Raji (cell line): ENCODE measurements around the gene RAPGEF1.

Experiments used
- POLR2A ChIP-seq: IDR thresholded peaks from 2 replicates; pipeline ENCODE4 v1.6.1; 2011; ENCODE audit warnings: low read depth, low read length, control low read depth; ENCODE audit not compliant: insufficient read depth

RAPGEF1 gene

DNA sequence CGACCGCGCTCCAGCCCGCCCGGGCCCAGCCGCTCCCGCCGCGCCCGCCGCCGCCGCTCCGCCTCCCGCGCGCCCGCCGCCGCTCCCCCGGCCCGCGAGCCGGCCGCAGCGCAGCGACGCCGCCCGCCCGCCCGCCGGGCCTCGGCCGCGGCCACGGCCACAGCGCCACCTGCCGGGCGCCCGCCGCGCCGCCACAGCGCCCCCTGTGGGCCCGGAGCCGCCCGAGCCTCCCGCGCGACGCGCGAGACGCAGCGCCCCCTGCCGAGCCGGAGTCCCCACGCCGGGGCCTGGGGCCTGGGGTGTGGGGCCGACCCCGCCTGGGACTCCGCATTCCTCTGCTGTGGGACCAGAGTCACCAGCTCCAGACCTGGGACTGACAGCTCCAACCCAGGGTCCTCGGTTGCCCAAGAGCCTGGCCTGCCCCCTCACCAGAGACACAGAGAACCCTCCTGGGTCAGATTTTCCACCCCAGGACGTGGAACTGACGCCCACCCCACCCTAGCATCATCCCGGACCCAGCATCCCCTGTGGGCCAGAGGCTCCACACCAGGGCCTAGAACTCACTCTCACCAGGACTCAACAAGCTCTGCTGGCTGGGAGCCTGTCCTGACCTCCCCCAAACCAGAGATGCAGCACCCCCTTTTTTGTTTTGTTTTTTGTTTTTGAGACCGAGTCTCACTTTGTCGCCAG is at the start of gene RAPGEF1:
Gene RAPGEF1, minus strand, starts transcription at position 118 of the 690 bp plus-strand sequence. CDS start 246 bp downstream, outside the sequence.
- no peak for TF ChIP-seq POLR2A

DNA sequence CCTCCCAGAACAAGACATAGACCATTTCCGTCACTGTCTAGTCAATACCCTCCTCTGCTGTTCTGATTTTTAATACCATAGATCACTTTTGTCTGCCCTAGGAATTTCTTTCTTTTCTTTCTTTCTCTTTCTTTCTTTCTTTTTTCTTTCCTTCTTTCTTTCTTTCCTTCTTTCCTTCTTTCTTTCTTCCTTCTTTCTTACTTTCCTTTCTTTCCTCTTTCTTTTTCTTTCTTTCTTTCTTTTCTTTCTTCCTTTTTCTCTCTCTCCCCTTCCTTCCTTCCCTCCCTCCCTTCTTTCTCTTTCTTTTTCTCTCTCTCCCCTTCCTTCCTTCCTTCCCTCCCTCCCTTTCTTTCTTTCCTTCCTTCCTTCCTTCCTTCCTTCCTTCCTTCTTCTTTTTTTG is 49.0 kb upstream of the RAPGEF1 start:
- no peak for TF ChIP-seq POLR2A

- no peak for TF ChIP-seq POLR2A
Measured at GRCh38 chr9:131787838-131788237, 48.0 kb upstream of the RAPGEF1 start.

- TF ChIP-seq POLR2A, result no peak
Measured at GRCh38 chr9:131784748-131785501, 45.0 kb upstream of the RAPGEF1 start.

DNA sequence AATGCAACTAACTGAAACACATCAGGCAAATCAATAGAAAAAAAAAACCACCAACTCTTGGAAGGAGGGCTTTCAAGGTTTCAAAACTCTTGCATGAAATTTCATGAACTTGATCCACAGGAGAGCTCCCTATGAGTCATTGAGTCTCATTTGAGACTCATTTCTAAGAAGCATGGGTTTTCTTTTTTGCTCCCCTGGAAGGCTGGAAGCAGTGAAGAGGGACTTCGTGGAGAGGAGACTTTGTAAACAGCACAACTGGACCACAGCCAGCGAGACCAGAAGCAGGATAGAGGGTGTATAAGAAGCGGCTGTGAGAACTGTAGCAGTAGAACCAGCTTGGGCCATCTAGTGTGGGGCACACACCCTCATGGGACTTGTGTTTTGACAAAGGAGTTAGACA is 41.2 kb upstream of the RAPGEF1 start:
- no peak for TF ChIP-seq POLR2A

GRCh38 chr9:131776473-131776872 is 36.6 kb upstream of the RAPGEF1 start:
- no peak for TF ChIP-seq POLR2A

DNA sequence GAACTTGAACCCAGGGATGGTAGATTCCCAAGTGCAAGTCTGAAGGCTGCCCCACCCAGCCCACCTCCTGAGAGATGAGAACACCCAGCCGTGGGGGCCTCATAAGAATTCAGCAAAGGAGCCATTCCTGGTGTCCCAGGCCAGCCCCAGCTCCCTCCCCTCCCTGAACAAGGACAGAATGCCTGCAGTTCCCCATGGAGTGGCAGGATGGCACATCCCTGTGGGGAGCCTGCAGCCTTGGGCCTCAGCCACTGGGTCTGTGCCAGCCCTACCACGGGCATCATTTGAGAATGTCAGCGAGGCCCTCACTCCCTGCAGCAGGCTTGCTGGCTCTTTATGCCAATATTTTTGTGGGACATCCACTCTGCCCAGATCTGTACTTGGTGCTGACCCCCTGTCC is 36.2 kb upstream of the RAPGEF1 start:
- TF ChIP-seq POLR2A, result no peak

DNA sequence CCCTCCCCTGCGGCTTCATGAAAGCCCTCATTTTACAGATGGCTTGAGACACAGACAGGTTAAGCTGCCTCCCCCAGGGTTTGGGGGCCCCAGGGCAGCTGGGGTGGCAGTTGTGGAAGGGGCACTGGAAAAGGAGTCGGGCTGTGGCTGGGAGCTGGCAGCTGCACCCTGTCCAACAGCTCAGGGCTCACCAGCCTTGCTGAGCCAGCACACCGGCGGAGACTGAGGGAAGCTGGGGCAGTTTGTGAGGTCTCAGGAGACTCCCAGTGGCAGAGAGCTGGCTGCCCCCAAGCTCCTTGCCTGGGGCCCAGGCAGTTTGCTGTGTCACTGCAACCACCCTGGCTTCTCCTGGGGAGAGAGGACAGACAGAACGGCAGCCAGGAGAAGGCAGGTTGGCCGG is 34.8 kb upstream of the RAPGEF1 start:
- no peak for TF ChIP-seq POLR2A

GRCh38 chr9:131773911-131774379 is 34.1 kb upstream of the RAPGEF1 start:
- TF ChIP-seq POLR2A, result no peak

GRCh38 chr9:131772940-131773339 is 33.1 kb upstream of the RAPGEF1 start:
- no peak for TF ChIP-seq POLR2A

DNA sequence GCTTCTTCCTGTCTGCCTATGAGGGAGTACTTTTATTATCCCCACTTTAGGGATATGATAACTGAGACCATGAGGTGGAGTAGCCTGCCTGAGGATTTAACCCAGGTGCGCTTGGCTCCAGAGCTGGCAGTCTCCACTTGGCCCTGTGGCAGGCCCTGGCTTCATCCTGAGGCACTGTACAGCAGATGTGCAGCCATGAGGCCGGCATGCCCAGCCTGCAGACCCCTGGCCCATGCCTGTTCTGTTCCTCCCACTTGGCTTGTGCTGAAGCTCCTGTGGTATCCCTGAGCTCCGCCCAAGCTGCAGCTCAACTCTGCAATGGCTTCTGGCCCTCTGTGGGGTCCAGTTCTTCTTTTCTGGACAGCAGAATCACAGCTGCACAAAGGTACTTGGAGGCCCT is 31.8 kb upstream of the RAPGEF1 start:
- TF ChIP-seq POLR2A, result no peak

GRCh38 chr9:131769361-131769760 is 29.5 kb upstream of the RAPGEF1 start:
- no peak for TF ChIP-seq POLR2A

GRCh38 chr9:131764568-131764967 is 24.7 kb upstream of the RAPGEF1 start:
- no peak for TF ChIP-seq POLR2A

DNA sequence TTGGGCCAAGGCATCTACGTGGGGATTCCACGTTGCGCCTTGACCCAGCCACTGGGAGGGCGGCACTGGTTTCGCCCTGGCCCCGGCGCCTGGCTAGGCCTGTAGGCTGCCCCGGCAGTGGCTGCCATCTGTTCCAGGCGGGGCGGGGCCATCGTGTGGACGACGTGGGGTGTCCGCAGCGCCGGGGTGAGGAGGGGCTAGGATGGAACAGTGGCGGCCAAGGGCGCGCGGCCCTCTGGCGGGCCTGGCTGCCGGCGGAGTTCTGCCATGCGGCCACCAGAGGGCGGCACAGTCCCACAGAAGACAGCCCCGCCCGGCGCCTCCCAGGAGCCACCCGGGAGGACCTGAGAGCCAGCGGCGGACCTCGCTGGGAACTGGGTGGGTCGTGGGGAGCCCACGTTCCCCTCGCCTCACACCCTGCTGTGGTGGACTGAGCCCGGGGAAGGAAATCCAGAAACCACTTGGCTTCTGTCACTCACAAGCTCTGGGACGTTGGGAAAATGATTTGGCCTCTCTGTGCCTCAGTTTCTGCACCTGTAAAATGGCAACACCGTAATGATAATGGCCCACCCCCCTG is 22.6 kb upstream of the RAPGEF1 start:
- TF ChIP-seq POLR2A, result no peak

- TF ChIP-seq POLR2A, result no peak
Measured at GRCh38 chr9:131759017-131759647, 19.3 kb upstream of the RAPGEF1 start.

- no peak for TF ChIP-seq POLR2A
Measured at GRCh38 chr9:131757549-131757948, 17.7 kb upstream of the RAPGEF1 start.

DNA sequence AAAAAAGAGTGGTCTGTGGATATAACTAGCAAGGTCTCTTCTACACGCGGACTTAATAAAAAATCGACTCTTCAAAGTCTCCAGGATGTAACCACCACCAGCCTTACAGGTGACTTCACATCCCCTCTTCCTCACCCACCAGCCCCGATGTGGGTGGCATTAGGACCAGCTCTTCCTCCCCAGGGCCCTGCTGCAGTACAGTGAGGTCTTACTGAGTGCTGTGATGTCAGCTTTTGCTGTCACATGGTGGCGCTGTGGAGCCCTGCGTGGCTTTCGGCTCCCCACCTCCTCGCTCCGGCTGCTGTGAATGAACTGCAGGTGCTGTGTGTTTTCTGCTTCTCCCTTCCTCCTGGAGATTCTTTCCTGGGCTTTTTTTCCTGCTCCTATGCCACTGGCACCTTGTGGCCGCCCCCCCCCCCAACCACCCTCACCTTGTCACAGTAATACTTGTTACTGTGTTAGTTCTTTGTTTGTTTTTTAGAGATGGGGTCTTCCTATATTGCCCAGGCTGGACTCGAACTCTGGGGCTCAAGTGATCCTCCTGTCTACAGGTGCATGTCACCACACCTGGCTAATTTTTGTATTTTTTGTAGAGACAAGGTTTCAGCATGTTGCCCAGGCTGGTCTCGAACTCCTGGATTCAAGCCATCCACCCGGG is 15.8 kb upstream of the RAPGEF1 start:
- TF ChIP-seq POLR2A, result no peak
